Activated CD8-positive, alpha-beta memory T cell treated with anti-CD3 and anti-CD28 coated beads for 48 hours (primary cell): Measurements from ENCODE around the gene AGAP9.
"Not testable (repeated sequence)": the region's sequence is repeated elsewhere in the genome, so short reads cannot be mapped to it uniquely, and the experiment has no call there.

Source experiments
- DNase-seq, 3 experiments: peaks; one replicate each; pipeline ENCODE4 v3.0.0-alpha.2; 2020; ENCODE audit warnings: low read depth in 2 of 3, low spot score in 2 of 3

AGAP9 gene

DNA sequence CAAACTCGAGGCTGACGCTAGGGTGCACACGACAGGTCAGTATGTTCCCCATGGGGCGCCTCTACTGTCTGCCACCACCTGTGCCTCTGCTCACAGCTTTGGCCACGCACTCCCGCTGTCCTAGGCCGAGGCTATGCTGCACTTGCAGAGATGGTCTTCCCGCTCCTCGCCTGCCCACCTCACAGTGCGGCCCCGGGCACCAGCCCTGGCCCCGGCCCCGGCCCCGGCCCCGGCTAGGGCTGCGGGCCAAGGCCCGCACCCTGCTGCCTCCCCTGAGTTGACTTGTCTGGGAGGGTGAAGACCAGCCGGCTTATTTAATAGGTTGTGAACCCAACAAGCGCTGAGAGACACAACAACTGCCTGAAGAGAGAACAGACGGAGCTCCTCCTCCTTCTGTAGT lies at the start of gene AGAP9:
TSS of gene AGAP9 (minus strand) at position 164 of the 400 bp plus-strand sequence. CDS start at position 52, 112 bp downstream.
- not testable (repeated sequence) for DNase-seq

DNA sequence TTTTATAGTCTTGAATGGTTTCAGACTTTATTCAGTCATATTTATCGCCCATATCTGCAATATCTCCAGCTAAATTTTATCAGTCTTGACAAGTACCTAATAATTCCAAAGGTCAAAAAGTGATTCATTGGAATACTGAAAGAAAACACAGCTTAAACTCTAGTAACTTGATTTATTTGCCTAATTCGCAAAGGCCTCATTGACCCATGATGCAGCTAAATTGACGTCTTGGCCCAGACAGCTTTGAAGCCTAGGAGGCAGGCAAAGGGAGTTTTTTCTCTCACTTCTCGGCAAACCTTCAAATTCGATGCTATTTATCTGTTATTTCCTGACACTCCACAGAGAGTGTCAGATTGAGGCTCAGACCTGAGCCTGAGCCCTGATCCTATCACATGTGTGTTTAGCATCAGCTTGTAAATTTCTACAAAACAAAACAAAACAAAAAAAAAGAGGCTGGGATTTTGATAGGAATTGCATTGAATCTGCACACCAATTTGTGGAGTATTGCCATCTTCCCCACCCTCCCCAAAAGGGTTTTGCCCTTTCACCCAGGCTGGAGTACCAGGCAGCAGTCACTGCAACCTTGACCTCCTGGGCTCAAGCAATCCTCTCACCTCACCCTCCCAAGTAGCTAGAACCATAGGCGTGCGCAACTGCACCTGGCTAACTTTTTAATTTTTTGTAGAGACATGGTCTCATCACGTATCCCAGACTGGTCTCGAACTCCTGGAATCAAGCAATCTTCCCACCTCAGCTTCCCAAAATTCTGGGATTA lies 47.9 kb upstream of the AGAP9 start:
- DNase-seq, result not testable (repeated sequence)

DNA sequence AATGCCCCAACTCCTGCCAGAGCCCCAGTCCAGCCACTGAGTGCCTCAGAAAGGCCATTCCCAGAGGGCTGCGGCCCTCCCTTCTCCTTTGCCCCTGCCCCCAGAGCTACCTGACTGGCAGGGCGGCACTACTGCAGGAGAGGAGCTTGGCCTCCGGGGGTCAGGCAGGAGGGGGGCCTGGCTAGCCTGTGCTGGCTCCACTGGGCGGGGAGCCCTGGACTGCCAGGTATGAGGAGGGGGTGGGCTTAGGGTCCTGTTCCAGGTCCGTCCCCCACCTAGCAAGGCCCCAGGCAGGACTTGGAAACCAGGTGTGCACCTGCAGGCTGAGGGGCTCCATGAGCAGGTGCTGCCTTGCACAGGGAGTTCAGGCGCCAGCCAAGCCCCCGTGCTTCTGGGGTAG lies 43.3 kb upstream of the AGAP9 start:
- not testable (repeated sequence) for DNase-seq

- DNase-seq, result not testable (repeated sequence)
Measured at GRCh38 chr10:47566108-47566699, 42.8 kb upstream of the AGAP9 start.

DNA sequence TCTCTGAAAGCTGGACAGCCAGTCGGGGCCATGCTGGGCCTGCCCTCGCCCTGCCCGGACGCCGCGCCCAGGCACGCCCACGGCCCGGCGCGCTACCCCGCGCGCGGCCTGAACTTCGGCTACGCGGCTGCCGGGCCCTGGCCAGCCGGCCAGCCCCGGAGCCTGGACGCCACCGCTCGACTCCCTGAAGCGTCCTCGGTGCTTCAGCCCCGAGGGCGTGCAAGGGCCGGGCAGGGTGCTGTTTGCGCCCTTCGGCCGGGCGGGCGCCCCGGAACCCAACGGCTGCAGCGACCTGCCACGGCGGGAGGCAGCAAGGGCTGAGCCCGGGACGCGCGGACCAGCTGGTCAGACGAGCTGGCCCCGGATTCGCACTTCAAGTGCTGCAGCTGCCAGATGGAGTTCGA lies 42.1 kb upstream of the AGAP9 start:
- DNase-seq, result not testable (repeated sequence)

- not testable (repeated sequence) for DNase-seq
Measured at GRCh38 chr10:47564953-47565352, 41.5 kb upstream of the AGAP9 start.

DNA sequence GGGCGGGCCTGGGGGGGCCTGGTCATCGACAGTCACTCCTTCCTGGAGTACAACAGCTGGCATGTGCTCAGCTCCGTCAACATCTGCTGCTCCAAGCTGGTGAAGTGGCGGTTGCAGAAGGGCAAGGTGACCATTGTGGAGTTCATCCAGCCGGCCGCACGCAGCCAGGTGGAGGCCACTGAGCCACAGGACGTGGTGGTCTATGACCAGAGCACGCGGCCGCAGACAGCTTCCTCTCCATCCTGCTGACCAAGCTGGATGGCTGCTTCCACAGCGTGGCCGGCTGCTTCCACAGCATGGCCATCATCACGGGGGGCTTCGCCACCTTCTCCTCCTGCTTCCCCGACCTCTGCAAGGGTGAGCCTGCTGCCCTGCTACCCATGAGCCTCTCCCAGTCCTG lies 40.9 kb upstream of the AGAP9 start:
- not testable (repeated sequence) for DNase-seq

GRCh38 chr10:47560452-47560851 lies 37.0 kb upstream of the AGAP9 start:
- not testable (repeated sequence) for DNase-seq

DNA sequence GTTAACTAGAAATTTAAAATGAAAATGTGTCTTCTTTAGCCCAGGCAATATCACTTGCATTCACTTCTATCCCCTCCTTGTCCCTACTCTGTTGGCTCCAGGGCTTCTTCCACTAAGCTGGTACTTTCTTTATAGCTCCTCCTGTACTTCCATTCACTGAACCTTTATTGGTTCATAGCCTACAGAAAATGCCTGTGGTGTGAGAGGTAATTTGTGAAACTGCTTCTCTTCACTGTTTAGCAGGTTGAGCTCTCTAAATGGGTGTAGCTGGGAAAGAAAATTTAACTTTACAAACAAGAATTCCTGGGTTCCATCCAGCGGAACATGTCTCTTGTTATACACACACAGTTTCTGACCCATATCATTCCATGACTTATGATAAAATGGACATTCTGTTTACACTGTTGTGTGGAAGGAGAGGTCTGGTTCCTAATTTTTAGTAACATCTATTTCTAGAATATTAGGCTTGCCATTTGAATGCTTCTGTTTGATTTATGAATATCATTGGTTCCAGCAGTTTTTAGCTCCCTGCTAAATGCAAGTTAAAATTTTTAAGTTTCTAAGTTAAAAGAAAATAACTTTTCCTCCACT lies 36.4 kb upstream of the AGAP9 start:
- not testable (repeated sequence) for DNase-seq

DNA sequence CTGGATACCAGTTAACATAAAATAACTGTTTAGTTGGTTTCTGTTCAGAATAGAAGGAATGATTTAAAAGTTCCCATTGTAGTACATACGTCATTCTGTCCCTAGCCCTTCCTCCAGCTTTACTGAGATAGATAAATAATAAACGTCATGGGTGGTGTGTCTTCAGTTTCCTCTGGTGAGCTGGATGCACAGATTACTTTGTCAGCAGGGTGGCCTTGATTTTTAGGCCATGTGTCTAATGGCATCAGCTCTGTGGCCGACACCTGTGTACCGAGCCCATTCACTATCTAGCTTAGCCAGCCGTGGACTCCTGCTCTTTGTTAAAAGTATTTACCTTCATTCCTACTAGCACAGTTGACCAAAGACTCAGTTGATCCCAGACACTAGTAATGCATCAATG lies 34.7 kb upstream of the AGAP9 start:
- DNase-seq, result not testable (repeated sequence)

GRCh38 chr10:47557616-47558015 lies 34.2 kb upstream of the AGAP9 start:
- DNase-seq, result not testable (repeated sequence)

DNA sequence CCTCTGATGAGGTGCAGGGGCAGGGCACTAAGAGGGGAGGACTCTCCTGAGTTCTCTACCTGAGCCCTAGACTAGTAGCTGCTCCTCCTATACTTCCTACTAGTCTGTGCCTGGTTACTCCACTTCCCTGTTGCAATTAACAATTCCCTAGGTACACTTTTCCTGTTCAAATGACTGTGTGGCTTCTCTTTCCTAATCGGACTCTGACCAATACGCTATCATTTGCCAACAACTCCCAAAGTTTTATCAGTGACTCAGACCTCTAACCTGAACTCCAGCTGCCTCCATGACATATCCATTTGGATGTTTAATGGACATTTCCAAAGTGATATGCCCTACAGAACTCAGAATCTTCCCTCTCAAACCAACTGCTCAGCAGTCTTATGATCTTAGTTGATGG lies 31.9 kb upstream of the AGAP9 start:
- DNase-seq, result not testable (repeated sequence)

DNA sequence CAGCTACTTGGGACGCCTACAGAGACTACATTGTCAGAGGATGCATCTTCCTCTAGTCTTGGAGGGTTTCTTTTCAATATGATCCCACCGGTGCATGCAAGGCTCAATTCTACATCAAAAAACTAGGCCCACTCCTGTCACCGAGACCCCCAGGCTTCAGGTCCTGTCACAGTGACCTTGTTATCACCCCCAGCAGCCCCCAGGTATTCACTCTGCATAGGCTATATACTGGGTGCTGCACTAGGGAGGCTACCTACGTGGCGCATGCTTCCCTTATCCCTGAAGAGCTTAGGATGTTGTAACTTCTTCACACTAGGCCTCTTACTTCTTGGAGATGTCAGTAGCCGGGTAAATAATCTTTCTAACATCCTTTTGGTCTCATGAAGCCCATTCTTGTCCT lies 31.1 kb upstream of the AGAP9 start:
- DNase-seq, result not testable (repeated sequence)

- not testable (repeated sequence) for DNase-seq
Measured at GRCh38 chr10:47553860-47554247, 30.4 kb upstream of the AGAP9 start.

DNA sequence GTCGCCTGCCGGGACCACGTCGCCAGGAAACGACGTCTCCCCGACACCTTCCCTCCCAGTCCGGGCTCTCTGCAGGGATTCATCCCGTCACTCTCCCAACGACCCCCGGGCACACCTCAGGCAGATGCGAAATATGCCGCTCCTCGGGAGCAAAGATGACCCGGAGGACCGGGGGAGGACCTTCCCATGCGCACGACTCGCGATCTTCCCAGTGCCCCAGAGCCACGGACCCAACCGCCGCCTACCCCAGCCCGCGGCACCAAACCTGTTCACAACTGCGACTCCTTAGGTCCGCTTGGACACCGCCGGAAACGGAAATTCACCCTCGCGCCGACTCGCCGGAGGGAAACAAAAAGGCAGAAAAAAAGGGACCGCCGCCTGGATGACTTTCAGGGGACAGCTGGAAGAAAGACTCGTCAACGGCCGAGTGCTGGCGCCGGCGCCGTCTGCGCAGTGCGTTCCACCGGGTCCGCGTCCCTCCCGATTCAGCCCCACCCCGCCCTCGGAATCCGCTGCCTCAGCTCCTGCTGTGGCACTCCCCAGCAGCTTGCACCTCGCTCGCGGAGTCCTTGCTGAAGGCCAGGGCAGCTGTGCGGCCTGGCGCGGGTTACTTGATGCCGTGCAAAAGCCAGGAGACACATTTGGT lies 29.9 kb upstream of the AGAP9 start:
- peak; percentile 62 to 86 (median 73) for DNase-seq

GRCh38 chr10:47552719-47553118 lies 29.3 kb upstream of the AGAP9 start:
- peak in 1 of 3 experiments; percentile 4 for DNase-seq

- DNase-seq, result not testable (repeated sequence)
Measured at GRCh38 chr10:47547286-47547685, 23.8 kb upstream of the AGAP9 start.

- not testable (repeated sequence) for DNase-seq
Measured at GRCh38 chr10:47536430-47536829, 13.0 kb upstream of the AGAP9 start.

DNA sequence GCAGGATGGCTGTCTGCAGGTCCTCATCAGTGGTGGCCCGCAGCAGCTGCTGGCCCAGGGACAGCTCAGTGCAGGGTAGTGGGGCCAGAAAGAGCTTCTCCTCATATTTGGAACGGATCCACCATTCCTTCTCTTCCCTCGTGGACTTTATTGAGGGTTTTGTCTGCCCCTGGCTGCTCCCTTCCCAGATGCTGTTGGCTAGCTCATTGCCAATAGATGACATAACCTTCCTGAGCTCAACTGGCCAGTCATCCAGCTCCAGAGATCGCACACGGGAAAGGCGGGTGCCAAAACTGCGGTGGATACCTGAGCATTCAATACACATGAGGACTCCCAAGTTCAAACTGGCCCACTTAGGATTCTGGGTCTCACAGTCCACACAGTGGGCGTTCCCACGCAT lies 21.1 kb downstream of the AGAP9 start:
- DNase-seq, result not testable (repeated sequence)

- not testable (repeated sequence) for DNase-seq
Measured at GRCh38 chr10:47494226-47494625, 29.2 kb downstream of the AGAP9 start.

- DNase-seq, result not testable (repeated sequence)
Measured at GRCh38 chr10:47491600-47491999, 31.8 kb downstream of the AGAP9 start, which contains the start of gene FAM25G. Gene FAM25G, minus strand, starts transcription at chr10:47491700. Its CDS starts 26 bp downstream, at chr10:47491674.
